CD1c-positive myeloid dendritic cell (primary cell): ENCODE measurements around the gene PI4KA.
"Not testable (repeated sequence)": the region's sequence is repeated elsewhere in the genome, so short reads cannot be mapped to it uniquely, and the experiment has no call there.

Source experiments
- DNase-seq: peaks from one replicate; pipeline ENCODE4 v3.0.0-alpha.2; 2016; ENCODE audit errors: extremely low spot score

PI4KA gene

DNA sequence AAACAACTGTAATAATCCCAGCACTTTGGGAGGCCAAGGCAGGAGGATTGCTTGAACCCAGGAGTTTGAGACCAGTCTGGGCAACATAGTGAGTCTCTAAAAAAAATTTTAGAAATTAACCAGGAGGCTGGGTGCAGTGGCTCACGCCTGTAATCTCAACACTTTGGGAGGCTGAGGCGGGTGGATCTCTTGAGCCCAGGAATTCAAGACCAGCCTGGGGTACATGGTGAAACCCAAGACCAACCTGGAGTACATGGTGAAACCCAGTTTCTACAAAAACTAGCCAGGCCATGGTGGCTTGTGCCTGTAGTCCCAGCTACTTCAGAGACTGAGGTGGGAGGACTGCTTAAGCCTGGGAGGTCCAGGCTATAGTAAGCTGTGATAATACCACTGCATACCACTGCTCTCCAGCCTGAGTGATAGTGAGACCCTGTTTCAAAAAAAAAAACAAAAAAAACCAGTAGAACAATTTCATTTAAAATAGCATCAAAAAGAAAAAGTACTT, 11.2 kb downstream of the PI4KA start:
- no peak for DNase-seq

DNA sequence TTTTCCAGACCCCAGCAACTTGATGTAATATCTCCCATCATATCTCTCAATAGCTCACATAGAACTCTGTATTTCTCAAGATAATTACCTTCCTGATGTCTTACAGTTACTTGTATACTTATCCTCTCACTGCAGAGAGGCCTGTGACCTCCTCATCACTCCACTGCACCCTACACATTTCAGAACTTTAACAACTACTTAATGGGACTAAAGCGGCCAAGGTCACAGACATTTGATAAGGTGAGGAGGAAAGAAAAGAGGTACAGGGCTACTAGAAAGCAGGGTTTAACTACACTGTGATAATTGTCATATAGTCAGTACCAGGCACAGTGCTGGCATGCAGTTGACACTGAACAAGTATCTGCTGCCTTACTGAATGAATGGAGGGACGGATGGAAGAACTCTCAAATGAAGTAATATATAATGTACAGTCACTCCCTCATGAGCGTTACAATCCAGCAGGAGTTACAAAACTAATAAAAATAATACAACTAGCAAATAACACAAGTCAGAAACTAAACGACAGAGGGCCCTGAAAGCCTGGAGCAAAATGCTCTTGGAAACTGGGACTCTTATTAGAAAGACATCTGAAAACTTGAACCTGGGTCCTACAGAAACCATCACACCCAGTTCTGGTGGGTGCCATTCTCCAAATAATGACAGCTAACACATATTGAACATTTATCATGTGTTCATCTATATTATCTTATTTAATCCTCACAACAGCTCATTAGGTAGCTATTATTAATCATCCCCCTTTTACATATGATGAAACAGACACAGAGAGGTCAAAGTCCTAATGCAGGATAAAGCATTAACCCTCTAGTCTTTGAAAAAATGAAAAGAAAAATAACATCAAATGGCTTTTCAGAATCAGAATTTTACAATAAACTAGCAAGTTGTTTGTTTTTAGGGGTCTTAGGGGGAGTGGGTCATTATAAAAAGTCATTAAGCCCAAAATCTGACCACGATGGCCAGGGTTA, 14.3 kb downstream of the PI4KA start:
- DNase-seq: no peak

DNA sequence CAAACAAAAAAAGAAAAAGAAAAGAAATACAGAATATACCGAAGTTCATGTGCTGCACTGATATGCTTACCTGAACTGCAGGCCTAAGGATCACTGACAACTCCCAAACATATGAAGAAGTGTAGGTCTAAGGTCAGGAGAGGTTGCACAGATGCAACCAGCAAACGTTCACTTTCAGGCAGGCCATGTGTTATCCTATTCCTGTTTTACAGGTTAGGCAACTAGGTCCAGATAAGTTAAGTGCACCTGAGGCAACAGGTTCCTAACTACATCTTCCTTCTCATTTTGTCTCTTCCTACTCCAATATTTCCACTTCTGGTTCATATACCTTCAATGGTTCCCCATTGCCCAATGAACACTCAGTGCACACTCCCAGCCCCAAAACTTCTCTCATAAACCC, 15.1 kb downstream of the PI4KA start:
- no peak for DNase-seq

DNA sequence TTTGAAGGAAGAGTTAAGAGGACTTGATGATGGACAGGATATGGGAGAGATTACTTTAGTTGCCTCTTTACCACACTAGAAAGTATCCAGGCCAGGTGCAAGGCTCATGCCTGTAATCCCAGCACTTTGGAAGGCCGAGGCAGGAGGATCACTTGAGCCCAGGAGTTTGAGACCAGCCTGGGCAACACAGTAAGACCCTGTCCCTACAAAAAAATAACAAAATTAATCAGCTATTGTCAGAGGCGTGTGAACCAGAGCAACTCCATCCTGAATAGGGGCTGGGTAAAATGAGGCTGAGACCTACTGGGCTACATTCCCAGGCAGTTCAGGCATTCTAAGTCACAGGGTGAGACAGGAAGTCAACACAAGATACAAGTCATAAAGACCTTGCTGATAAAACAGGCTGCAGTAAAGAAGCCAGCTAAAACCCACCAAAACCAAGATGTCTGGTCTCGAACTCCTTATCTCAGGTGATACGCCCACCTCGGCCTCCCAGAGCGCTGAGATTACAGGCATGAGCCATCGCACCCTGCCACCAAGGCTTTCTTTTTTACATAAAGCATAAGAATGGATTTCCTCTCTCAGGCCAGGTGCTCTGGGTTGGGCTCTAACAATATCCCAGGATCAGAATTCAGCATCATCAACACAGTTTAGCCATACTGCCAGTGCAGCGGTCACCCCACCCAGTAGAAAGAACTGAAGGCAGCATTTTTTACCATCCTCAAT, 17.8 kb downstream of the PI4KA start:
- no peak for DNase-seq

DNA sequence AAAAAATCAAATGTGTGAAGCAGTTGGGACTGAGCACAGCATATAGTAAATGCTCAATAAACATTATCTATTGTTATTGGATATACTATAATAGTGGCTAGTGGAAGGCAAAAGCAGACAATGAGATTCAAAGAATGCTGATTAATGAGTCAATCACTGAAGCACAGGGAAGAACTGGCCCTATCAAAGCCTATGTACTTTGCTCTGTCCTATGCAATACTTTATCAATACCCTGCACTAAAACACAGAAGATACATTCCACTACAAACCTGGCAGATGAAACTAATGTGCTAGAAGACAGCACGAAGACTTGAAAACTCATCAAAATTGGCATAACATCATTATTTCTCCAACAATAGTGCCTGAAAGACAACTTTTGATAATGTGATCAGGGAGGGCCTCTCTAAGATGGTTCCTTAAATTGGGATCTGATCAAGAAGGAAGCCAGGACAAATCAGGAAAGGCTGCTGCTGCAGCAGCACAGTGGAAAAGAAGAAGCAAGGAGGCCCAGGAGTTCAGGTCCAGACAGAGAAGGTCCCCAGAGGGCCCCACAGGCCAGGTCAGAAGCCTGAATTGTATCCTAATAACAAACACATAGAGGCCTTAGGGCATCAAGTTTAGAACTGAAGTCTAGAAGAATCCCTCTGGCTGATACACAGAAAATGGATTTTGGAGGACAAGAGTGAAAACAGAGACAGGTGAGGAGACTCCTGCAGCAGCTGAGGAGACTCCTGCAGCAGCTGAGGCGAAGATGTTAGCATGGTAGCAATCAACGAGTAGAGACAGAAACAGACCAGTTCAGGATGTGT, 18.6 kb downstream of the PI4KA start:
- DNase-seq: no peak

DNA sequence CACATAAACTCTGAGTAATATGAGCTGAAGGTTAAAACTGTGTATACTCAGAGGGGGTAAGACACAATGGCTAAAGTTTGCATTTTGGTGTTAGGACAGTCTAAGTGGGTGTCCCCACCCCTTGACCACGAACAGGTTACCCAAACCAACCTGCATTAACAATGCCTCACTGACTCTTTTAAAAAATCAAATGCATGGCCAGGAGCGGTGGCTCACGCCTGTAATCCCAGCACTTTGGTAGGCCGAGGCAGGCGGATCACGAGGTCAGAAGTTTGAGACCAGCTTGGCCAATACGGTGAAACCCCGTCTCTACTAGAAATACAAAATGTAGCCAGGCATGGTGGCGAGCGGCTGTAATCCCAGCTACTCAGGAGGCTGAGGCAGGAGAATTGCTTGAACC, 19.3 kb downstream of the PI4KA start:
- DNase-seq: not testable (repeated sequence)

DNA sequence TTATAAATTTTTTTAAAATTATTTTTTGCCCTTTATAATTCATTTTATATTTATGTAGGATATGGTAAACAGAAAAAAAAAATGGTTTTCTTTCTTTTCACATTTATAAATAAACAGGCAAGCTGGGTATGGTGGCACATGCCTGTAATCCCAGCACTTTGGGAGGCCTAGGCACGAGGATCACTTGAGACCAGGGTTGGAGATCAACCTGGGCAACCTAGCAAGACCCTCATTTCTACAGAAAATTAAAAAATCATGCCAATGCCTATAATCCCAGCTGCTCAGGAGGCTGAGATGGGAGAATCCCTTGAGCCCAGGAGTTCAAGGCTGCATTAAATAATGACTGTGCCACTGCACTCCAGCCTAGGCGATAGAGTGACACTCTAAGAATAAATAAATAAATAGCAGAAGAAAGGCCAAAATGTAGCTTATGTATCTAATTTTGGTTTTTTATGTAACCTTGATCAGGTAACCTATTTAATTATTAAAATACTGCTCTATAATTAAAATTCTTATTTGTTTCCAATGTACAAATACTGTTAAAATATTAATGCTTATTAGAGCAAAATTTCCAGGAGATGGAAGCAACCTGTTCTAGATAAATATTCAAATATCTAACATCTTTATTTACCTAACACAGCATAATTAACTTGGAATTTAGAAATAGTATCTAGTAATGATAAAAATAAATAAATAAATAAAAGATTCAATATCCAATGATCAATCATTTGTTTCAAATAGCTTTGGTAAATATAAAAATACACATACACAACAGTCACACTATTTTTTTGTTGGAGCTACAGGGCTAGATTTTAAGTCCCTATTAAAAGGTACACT, 21.4 kb downstream of the PI4KA start:
- DNase-seq: no peak

DNA sequence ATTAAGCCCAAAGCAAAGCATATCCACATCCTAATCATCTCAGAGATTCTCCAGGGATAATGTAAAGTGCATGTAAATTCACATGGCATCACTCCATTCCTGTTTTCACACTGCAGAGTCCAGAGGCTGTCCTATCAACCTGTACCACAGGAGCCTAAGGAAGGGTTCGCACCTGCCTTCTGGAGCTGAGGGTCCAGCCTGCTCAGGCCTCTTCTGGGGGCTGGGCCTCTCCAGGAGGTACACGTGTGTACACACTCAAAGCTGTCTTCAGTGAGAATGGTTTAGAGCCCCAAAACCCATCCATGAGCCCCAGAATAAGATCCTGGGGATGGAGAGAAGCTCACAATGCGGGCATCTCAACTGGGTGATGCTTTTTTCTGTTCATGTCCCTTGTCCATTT, 23.9 kb downstream of the PI4KA start:
- no peak for DNase-seq

DNA sequence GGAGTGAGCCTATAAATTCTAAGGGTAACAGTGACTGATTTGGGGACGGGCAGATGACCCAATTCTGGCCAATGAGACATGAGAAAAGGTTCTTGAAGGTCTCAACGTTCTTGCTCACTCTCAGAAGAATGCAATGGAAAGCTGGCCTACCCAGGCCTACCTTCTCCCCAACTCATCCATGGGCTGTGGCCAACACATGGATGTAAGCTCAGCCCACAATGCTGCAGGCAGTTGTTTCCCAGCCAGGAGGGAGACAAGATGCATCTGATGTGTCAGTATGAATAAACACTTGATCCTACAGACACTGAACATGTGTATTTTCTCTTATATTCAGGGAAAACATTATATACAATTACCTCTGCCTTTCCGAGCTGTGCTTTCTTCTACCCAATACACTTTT, 24.4 kb downstream of the PI4KA start:
- DNase-seq: no peak

DNA sequence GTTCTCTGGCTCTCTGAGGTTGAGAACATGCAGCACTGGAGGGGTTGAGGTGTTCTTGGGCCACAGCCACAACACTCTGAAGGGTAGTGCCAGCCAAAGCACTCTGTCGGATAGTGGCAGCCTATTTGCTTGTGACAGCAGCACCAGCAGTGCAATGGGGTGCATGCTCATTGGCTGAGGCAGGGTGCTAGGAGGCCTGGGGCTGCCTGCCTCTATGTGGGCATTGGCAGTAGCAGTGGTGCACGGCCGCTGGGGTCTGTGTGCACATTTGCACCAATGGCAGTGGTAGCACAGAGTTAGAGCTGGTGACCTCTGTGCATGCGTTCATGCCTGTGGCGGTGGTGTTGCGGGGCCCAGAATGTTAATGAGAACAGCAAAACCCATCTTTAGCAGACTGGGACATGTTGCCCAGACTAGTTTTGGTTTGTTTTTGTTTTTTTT, 25.4 kb downstream of the PI4KA start:
- DNase-seq: no peak

DNA sequence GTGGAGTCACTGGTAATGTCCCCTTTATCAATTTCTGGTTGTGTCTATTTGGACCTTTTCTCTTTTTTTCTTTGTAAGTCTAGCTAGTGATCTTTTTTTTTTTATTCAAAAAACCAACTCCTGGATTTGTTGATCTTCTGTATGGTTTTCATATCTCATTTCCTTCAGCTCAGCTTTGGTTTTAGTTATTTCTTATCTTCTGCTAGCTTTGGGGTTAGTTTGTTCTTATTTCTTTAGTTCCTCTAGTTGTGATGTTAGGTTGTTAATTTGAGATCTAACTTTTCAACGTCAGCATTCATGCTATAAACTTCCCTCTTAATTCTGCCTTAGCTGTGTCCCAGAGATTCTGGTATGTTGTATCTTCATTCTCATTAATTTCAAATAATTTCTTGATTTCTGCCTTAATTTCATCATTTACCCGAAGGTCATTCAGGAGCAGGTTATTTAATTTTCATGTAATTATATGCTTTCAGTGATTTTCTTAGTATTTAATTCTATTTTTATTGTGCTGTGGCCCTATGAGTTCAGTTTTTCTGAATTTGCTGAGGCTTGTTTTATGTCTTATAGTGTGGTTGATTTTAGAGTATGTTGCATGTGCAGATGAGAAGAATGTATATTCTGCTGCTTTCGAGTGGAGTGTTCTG, 29.0 kb downstream of the PI4KA start:
- DNase-seq: no peak

DNA sequence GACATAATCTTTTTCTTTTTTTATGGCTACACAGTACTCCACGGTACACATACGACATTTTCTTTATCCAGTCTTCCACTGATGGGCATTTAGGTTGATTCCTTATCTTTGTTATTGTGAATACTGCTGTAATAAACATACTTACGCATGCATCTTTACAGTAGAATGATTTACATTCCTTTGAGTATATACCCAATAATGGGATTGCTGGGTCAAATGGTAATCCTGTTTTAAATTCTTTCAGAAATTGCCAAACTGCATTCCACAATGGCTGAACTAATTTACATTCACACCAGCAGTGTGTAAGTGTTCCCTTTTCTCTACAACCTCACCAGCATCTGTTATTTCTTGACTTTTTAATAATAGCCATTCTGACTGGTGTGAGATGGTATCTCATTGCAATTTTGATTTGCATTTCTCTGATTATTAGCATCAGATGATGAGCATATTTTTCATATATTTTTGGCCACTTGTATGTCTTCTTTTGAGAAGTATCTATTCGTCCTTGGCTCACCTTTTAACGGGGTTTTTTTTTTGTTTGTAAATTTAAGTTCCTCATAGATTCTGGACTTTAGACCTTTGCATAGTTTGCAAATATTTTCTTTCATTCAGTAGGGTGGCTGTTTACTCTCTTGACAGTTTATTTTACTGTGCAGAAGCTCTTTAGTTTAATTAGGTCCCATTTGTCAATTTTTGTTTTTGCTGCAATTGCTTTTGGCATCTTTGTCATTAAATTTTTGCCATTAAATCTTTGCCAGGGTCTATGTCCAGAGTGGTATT, 32.0 kb downstream of the PI4KA start:
- not testable (repeated sequence) for DNase-seq

DNA sequence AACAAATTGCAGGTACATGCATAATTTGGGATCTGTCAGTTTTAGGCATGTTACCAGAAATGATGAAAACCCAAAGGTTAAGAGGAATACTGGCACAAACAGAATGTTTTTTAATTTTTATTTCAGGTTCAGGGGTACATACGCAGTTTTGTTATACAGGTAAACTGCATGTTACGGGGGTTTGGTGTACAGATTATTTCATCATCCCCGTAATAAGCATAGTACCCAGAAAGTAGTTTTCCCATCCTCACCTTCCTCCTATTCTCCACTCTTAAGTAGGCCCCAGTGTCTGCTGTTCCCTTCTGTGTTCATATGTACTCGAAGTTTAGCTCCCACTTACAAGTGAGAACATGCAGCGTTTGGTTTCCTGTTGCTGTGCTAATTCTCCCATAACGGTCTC, 33.0 kb downstream of the PI4KA start:
- no peak for DNase-seq

DNA sequence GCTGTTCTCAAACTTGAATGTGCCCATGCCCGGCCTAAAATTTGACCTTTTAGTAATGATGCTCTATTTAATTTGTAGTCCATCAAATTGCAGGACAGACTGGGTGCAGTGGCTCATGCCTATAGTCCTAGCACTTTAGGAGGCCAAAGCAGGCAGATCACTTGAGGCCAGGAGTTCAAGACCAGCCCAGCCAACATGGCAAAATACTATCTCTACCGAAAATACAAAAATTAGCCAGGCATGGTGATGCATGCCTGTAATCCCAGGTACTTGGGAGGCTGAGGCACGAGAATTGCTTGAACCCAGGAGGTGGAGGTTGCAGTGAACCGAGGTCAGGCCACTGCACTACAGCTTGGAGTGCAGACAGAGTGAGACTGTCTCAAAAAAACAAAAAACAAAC, 33.4 kb downstream of the PI4KA start:
- not testable (repeated sequence) for DNase-seq

DNA sequence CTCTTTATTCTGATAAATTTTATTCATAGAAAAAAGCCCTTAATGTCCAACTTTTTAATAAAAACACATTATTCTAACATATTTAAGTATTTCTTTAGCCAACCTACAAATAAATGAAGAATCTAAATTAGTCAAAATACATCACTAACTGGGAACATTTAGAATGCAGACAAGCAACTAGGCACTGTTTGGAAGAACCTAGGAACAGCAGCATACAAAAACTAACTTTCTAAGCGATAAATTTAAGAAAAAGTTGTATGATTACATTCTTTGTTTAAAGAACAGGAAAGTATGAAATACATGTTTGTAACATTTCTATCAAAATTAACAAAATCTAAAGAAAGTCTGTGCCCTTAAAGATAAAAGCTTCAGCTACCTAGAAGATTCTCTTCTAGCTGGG, 35.3 kb downstream of the PI4KA start:
- DNase-seq: no peak

DNA sequence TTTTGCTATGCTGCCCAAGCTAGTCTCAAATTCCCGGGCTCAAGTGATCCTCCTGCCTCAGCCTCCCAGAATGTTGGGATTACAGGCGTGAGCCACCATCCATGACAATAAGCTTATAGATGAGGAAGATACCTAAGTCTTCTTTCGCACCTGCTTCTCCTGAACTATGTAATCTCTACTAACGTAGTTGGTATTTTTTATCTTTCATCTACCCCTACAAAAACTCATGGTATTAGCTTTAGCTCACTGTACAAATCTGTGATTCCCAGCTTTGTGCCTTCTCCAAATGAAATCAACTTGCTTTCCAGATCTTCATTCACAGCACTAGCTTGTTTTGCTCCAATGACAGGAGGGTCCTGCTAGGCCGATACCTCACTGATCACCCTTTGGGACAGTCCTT, 36.4 kb downstream of the PI4KA start:
- DNase-seq: no peak

DNA sequence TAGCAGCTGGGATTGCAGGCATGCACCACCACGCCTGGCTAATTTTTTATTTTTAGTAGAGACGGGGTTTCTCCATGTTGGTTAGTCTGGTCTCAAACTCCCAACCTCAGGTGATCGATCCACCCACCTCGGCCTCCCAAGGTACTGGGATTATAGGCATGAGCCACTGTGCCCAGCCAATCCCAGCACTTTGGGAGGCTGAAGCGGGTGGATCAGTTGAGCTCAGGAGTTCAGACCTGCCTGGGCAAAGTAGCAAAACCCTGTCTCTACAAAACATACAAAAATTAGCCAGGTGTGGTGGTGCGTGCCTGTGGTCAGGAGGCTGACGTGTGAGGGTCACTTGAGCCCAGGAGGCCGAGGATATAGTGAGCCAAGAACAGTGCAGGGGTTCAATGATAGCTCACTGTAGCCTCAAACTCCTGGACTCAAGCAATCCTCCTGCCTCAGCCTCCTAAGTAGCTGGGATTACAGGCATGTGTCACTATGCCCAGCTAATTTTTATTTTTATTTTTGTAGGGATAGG, 36.8 kb downstream of the PI4KA start:
- not testable (repeated sequence) for DNase-seq

DNA sequence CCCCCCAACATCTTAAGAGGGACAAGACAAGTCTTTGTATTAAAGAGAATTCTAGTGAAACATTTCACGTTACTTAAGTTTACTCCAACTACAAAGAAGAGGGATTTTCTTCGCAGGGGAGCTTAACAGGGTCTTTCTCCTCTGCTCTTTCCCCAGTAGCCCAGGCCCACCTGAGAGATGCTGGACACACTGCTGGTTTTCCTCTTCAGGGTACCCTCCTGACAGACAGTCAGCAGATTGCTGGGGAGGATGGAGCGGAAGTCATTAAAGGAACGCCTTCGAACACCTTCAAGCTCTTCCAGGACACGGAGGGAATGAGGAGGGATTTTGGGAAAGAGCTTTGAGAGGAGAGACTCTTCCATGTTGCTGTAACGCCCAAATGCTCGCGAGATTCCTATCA, 39.1 kb downstream of the PI4KA start:
- DNase-seq: no peak

DNA sequence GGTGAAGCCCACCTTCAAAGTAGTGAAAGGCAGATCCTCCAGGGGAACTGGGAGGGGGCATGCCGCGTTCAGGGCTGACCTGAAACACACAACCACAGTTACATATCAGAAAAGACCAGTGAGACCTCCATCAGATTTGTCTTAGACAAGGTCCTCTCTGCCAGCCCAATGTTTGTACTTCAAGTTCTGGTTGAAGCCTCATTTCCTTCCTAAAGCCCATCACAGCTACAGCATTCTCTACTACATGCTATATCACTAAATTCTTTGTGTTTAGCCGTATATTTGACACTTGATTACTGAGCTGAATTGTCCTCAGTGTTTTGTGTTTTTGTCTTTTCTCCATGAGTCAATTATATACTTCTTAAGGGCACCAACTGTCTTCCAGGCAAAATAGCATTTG, 40.1 kb downstream of the PI4KA start:
- no peak for DNase-seq
